Kidney (tissue), 14 donors: Measurements from ENCODE around the gene HIPK1. TPM values are rescaled to one million over a fixed set of nuclear protein-coding genes. Genes with fewer than 3 reads are reported as not detected.
"Not testable (repeated sequence)": the region's sequence is repeated elsewhere in the genome, so short reads cannot be mapped to it uniquely, and the experiment has no call there.

Source experiments
- DNase-seq, 5 donors: peaks; one replicate each; pipeline ENCODE4 v3.0.0-alpha.2; 2013 to 2020
- FAIRE-seq: peaks from 2 replicates; lab custom pipeline; 2012; peaks lifted over from hg19 to GRCh38; lab: Jason Lieb, UNC
- H3K27ac ChIP-seq, 2 donors: one replicate each; pipeline ENCODE4 v1.7.0; 2013; ENCODE audit warnings: low read depth in 2 of 2, low read length in 2 of 2, inconsistent platforms in 1 of 2
- H3K27me3 ChIP-seq: one replicate; pipeline ENCODE4 v1.7.1; 2013; ENCODE audit warnings: low read length, inconsistent platforms; ENCODE audit not compliant: control insufficient read depth, insufficient read depth
- H3K36me3 ChIP-seq, 3 donors: one replicate each; pipeline versions ENCODE4 v1.7.0 to v1.7.1; 2013; ENCODE audit warnings: low read length in 3 of 3, control low read depth in 1 of 3, inconsistent platforms in 1 of 3; ENCODE audit not compliant: insufficient read depth in 3 of 3, control insufficient read depth in 2 of 3
- H3K4me1 ChIP-seq, 3 donors: one replicate each; pipeline versions ENCODE4 v1.7.0 to v1.7.1; 2013; ENCODE audit warnings: low read length in 3 of 3, inconsistent platforms in 1 of 3, low read depth in 1 of 3; ENCODE audit not compliant: control insufficient read depth in 2 of 3, insufficient read depth in 2 of 3
- H3K4me3 ChIP-seq, 3 donors: one replicate each; pipeline versions ENCODE4 v1.7.0 to v1.8.1; 2013; ENCODE audit warnings: low read length in 3 of 3, control low read depth in 1 of 3, inconsistent platforms in 1 of 3
- H3K9ac ChIP-seq, 3 donors: one replicate each; pipeline versions ENCODE4 v1.7.0 to v1.7.1; 2013; ENCODE audit warnings: low read length in 3 of 3, control low read depth in 1 of 3, inconsistent platforms in 1 of 3
- H3K9me3 ChIP-seq, 3 donors: one replicate each; pipeline versions ENCODE4 v1.7.0 to v1.7.1; 2013; ENCODE audit warnings: low read length in 3 of 3, control low read depth in 1 of 3, inconsistent platforms in 1 of 3; ENCODE audit not compliant: control insufficient read depth in 2 of 3, insufficient read depth in 1 of 3
- intact Hi-C: fragments of 100-400 bp; cut with DNase I; formaldehyde crosslinking; loops from one replicate; pipeline ENCODE4 v1.11.1; 2022
- polyA plus RNA-seq: library from polyadenylated mRNA; stranded (reverse); fragments of 350-450 nt; fragmentation: Illumina TruSeq; extraction: RNeasy Lipid Tissue Mini Kit (QIAGEN cat#74804); gene quantifications from one replicate; pipeline ENCODE4 v1.2.3, GENCODE V29; 2014; ENCODE audit warnings: low read depth, low replicate concordance; ENCODE audit not compliant: insufficient read depth
- total RNA-seq: library from RNA; stranded (reverse); fragmentation: NEBNext Ultra II Directional; extraction: Animal tissue kit (Norgen Biotek cat#: 25700); gene quantifications from one replicate; pipeline ENCODE4 v1.2.1, GENCODE V29; 2021
- TF ChIP-seq, protein P1 (sequence below): IDR thresholded peaks from 3 replicates; pipeline ENCODE4 v1.5.1; 2012; ENCODE audit warnings: mild to moderate bottlenecking, moderate library complexity, borderline replicate concordance; ENCODE audit not compliant: insufficient read depth; ENCODE audit errors: extremely low read depth
- donor health status: control.
- donor health status: control.
- donor health status: control.
- donor health status: control.
- donor health status: control.
- donor health status: DM: yes; HTN: yes; CAD: no.
- donor health status: Normal renal cell carcinoma (clear cell type).

Gene HIPK1
- total and polyA plus RNA-seq, 2 donors from 2014 or later, result 8.4 to 65.0 TPM

- H3K27me3 ChIP-seq, result no peaks in the 10 kb centered on the region
- H3K9me3 ChIP-seq, result no peaks in the 10 kb centered on the region
- H3K27ac ChIP-seq, result peak overlapping the region in 1 of 2 donors; percentile 20
- H3K36me3 ChIP-seq, result peaks cover 0 to 2% (median 0%) of the 10 kb centered on the region in 3 donors
- no peak overlapping the region for H3K9ac ChIP-seq
- DNase-seq, result peak in 1 of 5 donors; percentile 8
- H3K4me1 ChIP-seq, result peaks cover 0 to 10% (median 10%) of the 10 kb centered on the region in 3 donors
- peak overlapping the region in 2 of 3 donors; percentile 1 to 6 for H3K4me3 ChIP-seq
- TF ChIP-seq, protein P1, sequence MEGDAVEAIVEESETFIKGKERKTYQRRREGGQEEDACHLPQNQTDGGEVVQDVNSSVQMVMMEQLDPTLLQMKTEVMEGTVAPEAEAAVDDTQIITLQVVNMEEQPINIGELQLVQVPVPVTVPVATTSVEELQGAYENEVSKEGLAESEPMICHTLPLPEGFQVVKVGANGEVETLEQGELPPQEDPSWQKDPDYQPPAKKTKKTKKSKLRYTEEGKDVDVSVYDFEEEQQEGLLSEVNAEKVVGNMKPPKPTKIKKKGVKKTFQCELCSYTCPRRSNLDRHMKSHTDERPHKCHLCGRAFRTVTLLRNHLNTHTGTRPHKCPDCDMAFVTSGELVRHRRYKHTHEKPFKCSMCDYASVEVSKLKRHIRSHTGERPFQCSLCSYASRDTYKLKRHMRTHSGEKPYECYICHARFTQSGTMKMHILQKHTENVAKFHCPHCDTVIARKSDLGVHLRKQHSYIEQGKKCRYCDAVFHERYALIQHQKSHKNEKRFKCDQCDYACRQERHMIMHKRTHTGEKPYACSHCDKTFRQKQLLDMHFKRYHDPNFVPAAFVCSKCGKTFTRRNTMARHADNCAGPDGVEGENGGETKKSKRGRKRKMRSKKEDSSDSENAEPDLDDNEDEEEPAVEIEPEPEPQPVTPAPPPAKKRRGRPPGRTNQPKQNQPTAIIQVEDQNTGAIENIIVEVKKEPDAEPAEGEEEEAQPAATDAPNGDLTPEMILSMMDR, result no peak
- intact Hi-C loops, result no loop called here
- FAIRE-seq, result no peak
These were observed 17.7 kb downstream of the HIPK1 start for GRCh38 chr1:113946678-113947387.

- intact Hi-C loops, result no loop called here
- H3K27me3 ChIP-seq, result no peaks in the 10 kb centered on the region
- H3K4me3 ChIP-seq, result peak overlapping the region in 2 of 3 donors; percentile 1 to 6
- H3K9ac ChIP-seq, result no peak overlapping the region
- H3K4me1 ChIP-seq, result peaks cover 0 to 10% (median 10%) of the 10 kb centered on the region in 3 donors
- DNase-seq (no peak), FAIRE-seq (no peak)
- TF ChIP-seq, protein P1, result no peak
- H3K9me3 ChIP-seq, result no peaks in the 10 kb centered on the region
- H3K36me3 ChIP-seq, result peaks cover 0 to 2% (median 0%) of the 10 kb centered on the region in 3 donors
- peak overlapping the region in 1 of 2 donors; percentile 20 for H3K27ac ChIP-seq
These were observed 18.4 kb downstream of the HIPK1 start for GRCh38 chr1:113947388-113948107.

DNA sequence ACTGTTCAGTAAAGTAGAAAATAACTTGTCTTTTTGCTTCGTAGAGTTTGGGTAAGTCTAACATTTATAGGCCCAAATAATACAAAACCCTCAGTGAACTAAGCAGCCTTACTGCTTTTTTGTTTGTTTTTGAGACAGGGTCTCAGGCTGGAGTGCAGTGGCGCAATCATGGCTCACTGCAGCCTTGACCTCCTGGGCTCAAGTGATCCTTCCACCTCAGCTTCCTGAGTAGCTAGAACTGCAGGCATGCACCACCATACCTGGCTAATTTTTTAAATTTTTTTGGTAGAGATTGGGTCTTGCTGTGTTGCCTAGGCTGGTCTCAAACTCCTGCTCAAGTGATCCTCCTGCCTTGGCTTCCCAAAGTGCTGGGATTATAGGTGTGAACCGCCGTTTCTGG, 19.0 kb downstream of the HIPK1 start:
- H3K4me3 ChIP-seq, H3K9me3 ChIP-seq, FAIRE-seq, H3K27me3 ChIP-seq, DNase-seq, intact Hi-C loops, H3K27ac ChIP-seq, H3K36me3 ChIP-seq, H3K9ac ChIP-seq: not testable (repeated sequence)
- peaks cover 0 to 10% (median 10%) of the 10 kb centered on the region in 3 donors for H3K4me1 ChIP-seq

DNA sequence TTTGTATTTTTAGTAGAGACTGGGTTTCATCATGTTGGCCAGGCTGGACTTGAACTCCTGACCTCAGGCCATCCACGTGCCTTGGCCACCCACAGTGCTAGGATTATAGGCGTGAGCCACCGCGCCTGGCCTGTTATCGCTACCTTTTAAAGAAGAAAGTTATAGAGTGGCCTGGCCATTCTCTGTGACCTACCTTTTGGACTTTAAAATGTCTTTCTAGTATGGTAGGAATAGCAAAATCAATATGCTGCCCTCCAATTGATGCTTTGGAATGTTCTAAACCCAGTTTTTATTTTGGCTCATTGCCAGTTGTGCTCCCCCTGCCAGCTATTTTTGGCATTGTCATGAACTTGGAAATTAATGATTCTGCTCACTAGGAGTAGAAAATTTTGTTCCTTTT, 19.9 kb downstream of the HIPK1 start:
- Histone ChIP-seq H3K27me3 (no peaks in the 10 kb centered on the region), H3K27ac (no peak overlapping the region), H3K4me3 (no peak overlapping the region), H3K9me3 (no peaks in the 10 kb centered on the region), H3K4me1 (peaks cover 0 to 10% (median 10%) of the 10 kb centered on the region in 3 donors), H3K36me3 (peaks cover 0 to 3% (median 0%) of the 10 kb centered on the region in 3 donors), H3K9ac (no peak overlapping the region)
- no peak for DNase-seq
- no peak for FAIRE-seq
- intact Hi-C loops, result no loop called here
- TF ChIP-seq, protein P1, result peak; percentile 6
